Tibial nerve (tissue), 4 donors: ENCODE data around the gene AVL9. TPM values are rescaled to one million over a fixed set of nuclear protein-coding genes. Genes with fewer than 3 reads are reported as not detected.
"Not testable (repeated sequence)": the region's sequence is repeated elsewhere in the genome, so short reads cannot be mapped to it uniquely, and the experiment has no call there.

Experiments
- DNase-seq, 2 donors: peaks; one replicate each; pipeline ENCODE4 v3.0.0-alpha.2; 2019; ENCODE audit warnings: low spot score in 2 of 2
- H3K27ac ChIP-seq, 4 donors: fragments of 200-600 bp; sonication (generic) in 3 of 4; one replicate each; pipeline ENCODE4 v1.5.1; 2017 to 2019; ENCODE audit warnings: mild to moderate bottlenecking in 1 of 4
- H3K27me3 ChIP-seq, 2 donors: fragments of 200-600 bp; sonication (generic) in 1 of 2; one replicate each; pipeline versions ENCODE4 v1.5.1 to v1.6.0; 2017 to 2019
- H3K36me3 ChIP-seq, 3 donors: fragments of 200-600 bp; sonication (generic); one replicate each; pipeline ENCODE4 v1.5.1; 2018 to 2019
- H3K4me1 ChIP-seq, 4 donors: fragments of 200-600 bp; sonication (generic) in 3 of 4; one replicate each; pipeline ENCODE4 v1.5.1; 2017 to 2019
- H3K4me3 ChIP-seq, 4 donors: fragments of 200-600 bp; sonication (generic) in 3 of 4; one replicate each; pipeline ENCODE4 v1.5.1; 2017 to 2019; ENCODE audit warnings: mild to moderate bottlenecking in 1 of 4, moderate library complexity in 1 of 4
- H3K9me3 ChIP-seq, 4 donors: fragments of 200-600 bp; sonication (generic) in 3 of 4; one replicate each; pipeline ENCODE4 v1.5.1; 2017 to 2019
- CTCF ChIP-seq, 5 experiments: fragments of 200-600 bp in 3 of 5; fragments of 450-650 bp in 2 of 5; sonication (generic) in 3 of 5; IDR thresholded peaks; one replicate each; pipeline ENCODE4 v1.5.1; 2016 to 2019; ENCODE audit warnings: antibody characterized with exemption in 5 of 5, mild to moderate bottlenecking in 3 of 5, moderate library complexity in 2 of 5
- EP300 ChIP-seq, 2 donors: sonication (generic); formaldehyde crosslinking; IDR thresholded peaks; one replicate each; pipeline ENCODE4 v1.6.1; 2017; ENCODE audit warnings: antibody characterized with exemption in 2 of 2, mild to moderate bottlenecking in 1 of 2
- POLR2A ChIP-seq, 2 donors: fragments of 450-650 bp; IDR thresholded peaks; one replicate each; pipeline ENCODE4 v1.6.1; 2017; ENCODE audit warnings: antibody characterized with exemption in 2 of 2, mild to moderate bottlenecking in 2 of 2, moderate library complexity in 2 of 2
- WGBS, 2 donors: methylation state at CpG; one replicate each; pipeline ENCODE4 v1.1.5; 2018; 5-methylcytosine and 5-hydroxymethylcytosine counted together
- total RNA-seq, 4 donors: library from RNA; depleted of rRNA; stranded (reverse); fragments of >200 nt; gene quantifications; one replicate each; pipeline ENCODE4 v1.1.0, GENCODE V29; 2016

The AVL9 gene
- total RNA-seq, 4 donors from 2014 or later, result 19.4 to 36.1 (median 31.5) TPM

GRCh38 chr7:32616625-32617024 lies 121.3 kb downstream of the AVL9 start:
- TF ChIP-seq CTCF (IDR thresholded peaks at IDR 0.05) (no peak), POLR2A (IDR thresholded peaks at IDR 0.05) (no peak)
- peak; percentile 18 to 22 for DNase-seq
- Histone ChIP-seq H3K36me3 (no peaks in the 10 kb centered on the region), H3K27ac (no peak overlapping the region), H3K9me3 (no peaks in the 10 kb centered on the region), H3K4me3 (no peak overlapping the region), H3K27me3 (no peaks in the 10 kb centered on the region), H3K4me1 (peaks cover 0 to 9% (median 4%) of the 10 kb centered on the region in 4 donors)
- WGBS, 2 donors, result 36 to 67% methylated on average over 1 of the region's 1 CpG

GRCh38 chr7:32618470-32618869 lies 123.2 kb downstream of the AVL9 start:
- H3K36me3 ChIP-seq, result no peaks in the 10 kb centered on the region
- no peak for DNase-seq
- no peak overlapping the region for H3K4me3 ChIP-seq
- TF ChIP-seq CTCF (IDR thresholded peaks at IDR 0.05) (no peak), POLR2A (IDR thresholded peaks at IDR 0.05) (no peak), EP300 (IDR thresholded peaks at IDR 0.05) (no peak)
- no peaks in the 10 kb centered on the region for H3K27me3 ChIP-seq
- H3K27ac ChIP-seq, result no peak overlapping the region
- H3K4me1 ChIP-seq, result no peaks in the 10 kb centered on the region
- no peaks in the 10 kb centered on the region for H3K9me3 ChIP-seq
- WGBS, 2 donors, result 70 to 75% methylated on average over 2 of the region's 2 CpGs

GRCh38 chr7:32618987-32619386 lies 123.7 kb downstream of the AVL9 start:
- Histone ChIP-seq H3K9me3 (no peaks in the 10 kb centered on the region), H3K4me1 (no peaks in the 10 kb centered on the region), H3K27ac (no peak overlapping the region), H3K4me3 (no peak overlapping the region), H3K27me3 (no peaks in the 10 kb centered on the region), H3K36me3 (no peaks in the 10 kb centered on the region)
- no peak for DNase-seq
- TF ChIP-seq CTCF (IDR thresholded peaks at IDR 0.05), result no peak
- TF ChIP-seq POLR2A (IDR thresholded peaks at IDR 0.05), result no peak
- TF ChIP-seq EP300 (IDR thresholded peaks at IDR 0.05), result no peak
- WGBS, 2 donors, result 92 to 93% methylated on average over 4 of the region's 4 CpGs

DNA sequence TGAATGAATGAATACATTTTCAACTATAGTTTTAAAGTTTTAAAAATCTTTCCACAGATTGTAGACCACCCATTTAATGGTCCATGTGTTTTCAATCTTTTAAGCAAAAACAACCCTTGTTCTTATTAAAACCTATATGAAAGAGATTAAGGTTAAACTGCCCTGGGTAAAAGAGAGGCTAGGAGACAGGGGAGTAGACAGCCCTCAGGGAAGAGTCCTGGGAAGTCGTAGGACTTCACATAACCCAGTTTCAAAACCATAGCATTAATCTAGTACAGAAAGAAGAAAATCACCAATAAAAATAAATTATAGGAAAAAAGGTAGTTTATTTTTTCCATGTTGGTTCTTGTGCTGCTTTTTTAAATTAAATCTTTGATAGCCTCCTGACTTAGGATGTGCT lies 124.1 kb downstream of the AVL9 start:
- H3K4me3 ChIP-seq, H3K4me1 ChIP-seq, H3K36me3 ChIP-seq, H3K27ac ChIP-seq, H3K27me3 ChIP-seq, DNase-seq, H3K9me3 ChIP-seq: not testable (repeated sequence)
- WGBS, 2 donors, result 90 to 92% methylated on average over 1 of the region's 1 CpG

- Histone ChIP-seq H3K4me1 (no peaks in the 10 kb centered on the region), H3K27me3 (no peaks in the 10 kb centered on the region), H3K27ac (no peak overlapping the region), H3K4me3 (no peak overlapping the region), H3K36me3 (no peaks in the 10 kb centered on the region), H3K9me3 (no peaks in the 10 kb centered on the region)
- 50 to 58% methylated on average over 3 of the region's 3 CpGs for WGBS, 2 donors
- TF ChIP-seq CTCF (IDR thresholded peaks at IDR 0.05) (no peak), EP300 (IDR thresholded peaks at IDR 0.05) (no peak), POLR2A (IDR thresholded peaks at IDR 0.05) (no peak)
- no peak for DNase-seq
Observed at GRCh38 chr7:32631021-32631420, 135.7 kb downstream of the AVL9 start.

- DNase-seq, H3K36me3 ChIP-seq, H3K27me3 ChIP-seq, H3K9me3 ChIP-seq, H3K4me1 ChIP-seq, H3K4me3 ChIP-seq, H3K27ac ChIP-seq: not testable (repeated sequence)
- 96% methylated on average over 5 of the region's 5 CpGs for WGBS, 2 donors
Observed at GRCh38 chr7:32631590-32632497, 136.6 kb downstream of the AVL9 start.

GRCh38 chr7:32633446-32633845 lies 138.2 kb downstream of the AVL9 start:
- not testable (repeated sequence) for DNase-seq, H3K4me1 ChIP-seq, H3K27me3 ChIP-seq, H3K9me3 ChIP-seq, H3K27ac ChIP-seq, H3K4me3 ChIP-seq
- WGBS, 2 donors, result no CpG with 5 or more reads among the region's 1 CpG
- peaks cover 0 to 13% (median 0%) of the 10 kb centered on the region in 3 donors for H3K36me3 ChIP-seq

DNA sequence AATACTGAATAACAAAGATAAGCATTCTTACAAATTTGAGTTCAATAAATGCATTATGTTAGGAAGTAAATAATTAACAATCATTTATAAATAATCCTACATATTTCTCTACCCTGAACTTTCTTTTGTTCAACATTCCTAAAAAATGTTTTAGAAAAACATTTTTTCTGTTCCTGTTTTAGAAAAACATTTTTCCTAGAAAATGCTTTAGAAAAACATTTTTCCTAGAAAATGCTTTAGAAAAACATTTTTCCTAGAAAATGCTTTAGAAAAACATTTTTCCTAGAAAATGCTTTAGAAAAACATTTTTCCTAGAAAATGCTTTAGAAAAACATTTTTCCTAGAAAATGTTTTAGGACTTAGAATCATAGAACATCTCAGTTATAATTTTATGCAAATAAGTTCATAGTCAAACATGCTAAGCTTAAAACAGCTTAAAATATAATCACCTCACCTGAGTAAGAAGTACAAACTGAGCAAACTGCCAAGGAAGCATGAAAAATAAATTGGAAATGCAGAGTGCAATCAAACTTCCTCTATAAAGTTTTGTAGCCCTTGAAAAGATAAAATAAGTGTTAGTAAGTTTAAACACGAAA lies 139.6 kb downstream of the AVL9 start:
- H3K27me3 ChIP-seq, H3K4me1 ChIP-seq, H3K4me3 ChIP-seq, H3K27ac ChIP-seq, H3K9me3 ChIP-seq, DNase-seq: not testable (repeated sequence)
- 40 to 81% methylated on average over 1 of the region's 1 CpG for WGBS, 2 donors
- peaks cover 0 to 13% (median 0%) of the 10 kb centered on the region in 3 donors for H3K36me3 ChIP-seq
